Activated CD4-positive, CD25-positive, alpha-beta regulatory T cell treated with anti-CD3 and anti-CD28 coated beads, Interleukin-2, amount 50 U/mL, for 16 hours (primary cell): ENCODE results near the gene MATN1.

Source experiments
- DNase-seq: peaks from one replicate; pipeline ENCODE4 v3.0.0-alpha.2; 2020; ENCODE audit warnings: low read depth, low spot score

Gene MATN1

GRCh38 chr1:30719406-30720270 lies 3.7 kb downstream of the MATN1 start:
- no peak for DNase-seq

DNA sequence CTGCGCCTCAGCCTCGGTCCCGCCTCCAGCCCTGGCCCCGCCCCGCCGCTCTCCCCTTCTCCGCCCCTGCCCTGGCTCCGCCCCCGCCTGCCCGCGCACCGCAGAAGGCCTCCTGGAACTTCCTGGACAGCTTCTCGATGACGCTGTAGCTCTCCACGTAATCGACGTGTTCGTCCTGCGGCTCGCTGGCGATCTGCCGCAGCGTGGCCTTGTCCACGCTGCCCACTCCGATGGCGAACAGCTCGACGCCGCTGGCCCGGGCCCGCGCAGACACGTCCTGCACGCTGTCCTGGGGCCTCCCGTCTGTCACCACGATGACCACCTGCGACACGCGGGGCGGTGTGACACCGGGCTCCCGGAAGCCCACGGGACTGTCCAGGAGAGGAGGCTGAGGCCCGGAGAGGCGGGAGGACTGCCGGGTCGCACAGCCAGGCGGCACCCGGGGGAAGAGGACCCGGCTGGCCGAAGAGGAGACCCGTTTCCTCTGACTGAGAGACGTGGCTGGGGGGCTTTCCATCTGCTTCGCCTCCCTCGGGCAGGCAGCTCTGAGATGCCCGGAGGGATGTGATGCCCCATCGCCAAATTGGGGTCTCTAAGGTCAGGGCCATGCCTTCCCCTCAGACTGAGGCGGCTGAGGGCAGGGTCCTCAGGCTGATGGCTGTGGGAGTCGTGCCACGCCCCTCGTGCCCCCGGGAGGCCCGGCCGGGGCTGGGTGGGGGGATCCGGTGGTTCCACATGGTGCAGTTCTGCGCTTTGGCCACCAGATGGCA lies 4.6 kb downstream of the MATN1 start:
- DNase-seq, result peak; percentile 76

DNA sequence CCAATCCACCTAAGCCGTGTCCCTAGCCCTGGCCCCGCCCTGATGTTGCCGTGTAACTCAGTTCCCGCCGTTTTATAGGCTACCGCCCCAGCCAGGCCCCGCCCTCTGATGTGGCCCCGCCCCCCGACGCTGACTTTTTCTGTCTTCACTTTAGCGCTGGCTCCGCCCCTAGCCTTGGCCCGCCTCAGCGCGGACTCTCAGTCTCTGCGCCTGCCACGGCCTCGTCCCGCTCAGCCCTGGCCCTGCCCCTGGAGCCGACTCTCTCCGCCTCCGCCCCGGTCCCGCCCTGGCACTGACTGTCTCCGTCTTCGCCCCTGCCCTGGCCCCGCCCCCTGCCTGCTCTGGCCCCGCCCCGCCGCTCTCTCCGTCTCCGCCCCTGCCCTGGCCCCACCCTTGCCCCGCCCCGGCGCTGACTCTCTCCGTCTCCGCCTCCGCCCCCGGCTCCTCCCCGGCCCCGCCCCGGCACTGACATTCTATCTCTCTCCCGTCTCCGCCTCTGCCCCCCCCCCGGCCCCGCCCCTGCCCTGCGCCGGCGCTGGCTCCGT lies 5.2 kb downstream of the MATN1 start:
- peak; percentile 98 for DNase-seq

DNA sequence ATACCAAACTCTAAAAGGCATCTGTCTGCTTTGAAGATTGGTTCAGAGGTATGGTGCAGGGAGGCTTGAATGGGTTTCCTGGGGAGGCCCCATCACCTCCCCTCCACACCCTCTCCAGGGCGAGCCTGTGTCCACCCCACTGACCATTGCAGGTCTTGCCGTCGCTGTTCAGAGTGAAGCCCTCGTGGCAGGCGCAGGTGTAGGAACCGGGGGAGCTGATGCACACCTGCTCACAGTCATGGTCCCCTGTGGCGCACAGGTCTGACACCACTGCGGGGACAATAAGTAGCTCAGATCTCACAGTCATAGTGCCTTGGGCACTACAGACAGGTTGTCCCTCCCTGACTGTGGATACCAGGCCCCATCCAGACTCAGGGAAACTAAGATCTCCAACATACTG lies 6.7 kb downstream of the MATN1 start:
- no peak for DNase-seq

DNA sequence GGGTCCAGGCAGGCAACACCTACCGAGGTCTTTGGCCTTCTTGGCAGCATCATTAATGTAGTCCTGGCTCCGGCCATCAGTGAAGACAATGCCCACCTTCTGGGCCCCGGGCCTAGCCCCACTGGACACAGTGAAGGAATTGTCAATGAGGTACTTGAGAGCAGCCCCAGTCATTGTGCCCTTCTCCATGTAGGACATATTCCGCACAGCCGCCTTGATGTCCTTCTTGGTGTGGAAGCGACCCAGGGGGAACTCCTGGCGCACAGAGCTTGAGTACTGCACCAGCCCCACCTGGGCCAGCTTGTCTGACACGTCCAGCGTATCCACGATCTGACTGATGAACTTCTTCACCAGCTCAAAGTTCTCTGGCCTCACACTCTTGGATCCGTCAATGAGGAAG lies 7.5 kb downstream of the MATN1 start:
- no peak for DNase-seq

GRCh38 chr1:30715216-30715615 lies 8.2 kb downstream of the MATN1 start:
- DNase-seq, result no peak

GRCh38 chr1:30714536-30715090 lies 8.8 kb downstream of the MATN1 start:
- DNase-seq, result no peak

DNA sequence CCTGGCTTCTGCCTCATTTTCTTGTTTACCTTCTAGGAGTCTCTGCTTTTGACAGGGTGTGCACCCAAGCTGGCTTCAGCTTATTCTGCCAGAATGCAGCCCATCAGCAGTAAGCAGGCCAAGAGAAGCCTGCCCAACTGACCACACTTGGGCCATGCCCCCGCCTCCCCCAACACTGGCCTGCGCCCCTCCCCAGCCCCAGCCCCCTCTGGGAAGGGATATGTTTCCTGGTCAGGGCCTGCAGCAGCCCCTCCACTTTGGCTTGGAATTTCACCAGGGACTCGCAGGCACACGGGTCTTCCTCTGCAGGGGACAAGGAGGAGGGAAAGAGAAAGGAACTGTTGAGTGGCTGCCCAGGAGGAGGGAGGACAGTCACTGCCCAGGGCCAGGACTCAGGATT lies 9.4 kb downstream of the MATN1 start:
- DNase-seq, result no peak

GRCh38 chr1:30713311-30713710 lies 10.1 kb downstream of the MATN1 start:
- no peak for DNase-seq

- no peak for DNase-seq
Observed at GRCh38 chr1:30712583-30712982, 10.8 kb downstream of the MATN1 start.

- DNase-seq, result no peak
Observed at GRCh38 chr1:30710407-30710806, 13.0 kb downstream of the MATN1 start.

DNA sequence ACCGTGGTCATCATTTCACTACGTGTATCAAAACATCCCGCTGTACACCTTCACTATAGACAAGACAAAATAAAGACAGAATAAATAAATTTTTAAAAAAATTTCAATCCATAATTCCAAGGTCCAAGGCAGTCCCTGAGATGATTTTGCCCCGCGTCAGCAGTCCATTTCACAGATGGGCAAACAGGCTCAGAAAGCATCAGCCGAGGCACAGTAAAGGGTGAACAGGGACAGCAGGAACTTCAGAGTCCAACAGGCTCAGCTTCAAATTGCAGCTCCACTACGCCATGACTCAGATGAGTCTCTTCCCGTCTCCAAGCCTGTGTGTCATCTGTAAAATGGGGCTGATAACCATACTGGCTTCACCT lies 15.0 kb downstream of the MATN1 start:
- DNase-seq, result no peak

DNA sequence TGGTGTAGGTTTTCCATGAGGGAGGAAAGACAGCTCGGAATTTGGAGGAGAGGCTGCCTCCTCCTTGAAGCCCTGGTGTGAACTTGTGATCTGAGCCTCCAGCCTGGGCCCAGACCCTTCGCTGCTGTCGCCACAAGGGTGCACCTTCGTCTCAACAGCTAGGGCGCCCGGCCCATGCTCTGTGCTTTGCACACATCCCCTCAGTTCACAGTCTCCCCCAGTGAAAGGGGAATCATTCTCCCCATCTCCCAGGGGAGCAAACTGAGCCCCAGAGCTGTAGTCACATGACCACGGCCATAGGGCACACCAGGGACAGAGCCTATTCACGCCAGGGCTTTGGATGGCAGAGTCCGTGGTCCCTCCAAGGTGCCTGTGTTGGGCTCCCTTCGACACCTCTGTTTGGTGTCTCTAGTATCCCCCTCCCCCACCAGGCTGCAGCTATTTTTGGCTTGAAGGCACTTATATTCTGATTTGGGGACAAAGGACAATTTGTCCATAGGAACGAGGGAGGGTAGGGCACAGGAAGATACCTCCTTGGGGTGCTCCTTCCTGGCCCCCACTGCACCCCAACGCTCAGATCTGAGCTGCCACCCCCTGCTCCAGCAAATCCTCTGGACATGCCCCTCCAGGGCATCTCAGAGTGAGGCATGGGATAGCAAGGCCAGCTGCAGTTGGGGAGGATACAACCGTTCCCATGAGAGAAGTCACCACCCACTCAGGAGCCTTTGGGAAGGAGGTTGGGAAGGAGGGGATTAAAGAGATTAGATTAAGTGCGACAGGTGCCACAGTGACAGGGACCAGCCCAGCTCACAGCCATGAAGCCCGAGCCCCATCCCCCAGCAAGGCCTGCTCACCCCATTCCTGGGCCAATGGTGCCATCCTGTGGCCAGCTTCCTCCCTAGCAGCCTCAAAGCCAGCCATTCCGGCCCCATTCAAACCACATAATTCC lies 15.7 kb downstream of the MATN1 start:
- DNase-seq, result no peak

DNA sequence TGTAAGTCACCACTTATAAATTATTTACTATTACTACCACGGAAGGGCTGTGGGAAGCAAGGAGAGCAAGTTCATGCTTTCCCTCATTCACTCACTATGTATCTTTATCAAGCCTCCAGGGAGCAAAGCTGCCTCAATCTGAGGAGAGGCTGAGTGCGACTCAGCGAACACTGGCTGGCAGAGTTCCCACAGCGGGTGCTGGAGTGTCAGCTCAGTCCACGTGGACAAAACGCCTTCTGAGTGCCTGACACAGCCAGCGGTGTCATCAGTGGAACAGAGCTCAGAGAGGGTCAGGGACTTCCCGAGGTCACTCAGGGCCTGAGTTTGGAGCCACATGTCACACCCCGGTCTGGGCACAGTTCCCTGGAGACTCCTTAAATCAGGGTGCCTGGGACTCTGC lies 16.9 kb downstream of the MATN1 start:
- no peak for DNase-seq

DNA sequence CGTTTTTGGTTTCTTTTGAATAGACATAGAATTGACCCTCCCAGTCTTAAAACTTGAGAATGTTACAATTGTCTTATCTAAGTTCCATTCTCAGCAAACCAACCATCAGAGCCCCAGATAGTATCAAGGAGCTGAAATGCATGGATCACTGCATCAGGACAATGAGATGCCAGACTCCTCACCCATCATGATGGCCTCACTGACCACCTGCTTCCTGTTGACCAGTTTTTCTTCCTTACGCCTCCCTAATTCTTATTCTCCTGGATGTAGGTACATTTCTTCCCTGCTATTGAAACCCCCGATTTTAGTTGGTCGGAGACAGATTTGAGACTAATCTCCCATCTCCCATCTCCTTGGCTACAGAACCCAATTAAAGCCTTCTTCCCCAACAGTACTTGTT lies 17.7 kb downstream of the MATN1 start:
- DNase-seq, result no peak

DNA sequence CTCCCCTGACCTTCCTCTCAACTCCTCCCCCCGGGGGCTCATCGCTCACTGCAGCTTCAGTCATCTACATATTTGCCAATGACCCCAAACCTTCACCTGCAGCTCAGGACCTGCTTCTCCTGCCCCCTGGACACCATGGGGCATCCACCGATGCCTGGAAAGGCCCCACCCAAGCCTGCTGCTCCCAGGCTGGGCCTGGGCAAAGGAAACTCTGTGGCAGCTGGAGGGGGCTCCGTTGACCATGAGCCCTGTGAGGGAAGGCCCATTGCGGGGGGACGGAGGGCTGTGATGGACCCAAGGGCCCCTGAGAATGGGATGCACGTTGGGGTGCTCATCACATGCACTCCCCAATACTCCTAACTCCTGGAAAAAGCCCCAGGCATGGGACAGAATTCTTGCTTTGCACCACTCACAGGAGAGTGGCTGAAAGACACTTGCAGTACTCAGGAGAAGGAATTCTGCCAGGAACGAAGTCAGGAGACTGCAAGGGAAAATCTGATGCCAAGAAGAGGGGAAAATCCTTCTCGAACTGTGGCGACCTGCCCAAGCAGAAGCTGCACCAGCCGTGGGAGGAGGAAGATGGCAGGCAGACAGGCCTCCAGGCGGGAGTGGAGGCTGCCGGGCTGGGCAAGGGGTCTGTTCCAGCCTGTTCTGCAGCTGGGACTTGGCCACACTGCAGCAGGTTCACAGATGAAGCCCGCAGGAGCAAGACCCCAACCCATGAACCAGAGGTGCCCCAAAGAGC lies 18.4 kb downstream of the MATN1 start:
- no peak for DNase-seq

DNA sequence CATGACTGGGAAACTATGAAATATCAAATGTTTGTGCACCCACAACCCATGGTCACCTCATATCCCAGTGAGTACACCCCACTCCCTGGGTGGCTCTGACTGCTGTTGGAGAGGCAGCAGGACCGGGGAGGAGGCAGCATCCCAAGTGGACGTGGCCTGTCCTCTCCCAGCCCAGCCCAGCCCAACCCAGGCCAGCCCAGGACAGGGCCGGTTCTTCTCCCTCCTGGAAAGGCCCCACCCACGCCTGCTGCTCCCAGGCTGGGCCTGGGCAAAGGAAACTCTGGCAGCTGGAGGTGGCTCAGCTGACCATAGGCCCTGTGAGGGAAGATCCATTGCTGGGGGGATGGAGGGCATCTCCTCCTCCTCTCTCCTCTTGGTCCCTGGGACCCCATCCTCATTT lies 19.1 kb downstream of the MATN1 start:
- DNase-seq, result no peak

DNA sequence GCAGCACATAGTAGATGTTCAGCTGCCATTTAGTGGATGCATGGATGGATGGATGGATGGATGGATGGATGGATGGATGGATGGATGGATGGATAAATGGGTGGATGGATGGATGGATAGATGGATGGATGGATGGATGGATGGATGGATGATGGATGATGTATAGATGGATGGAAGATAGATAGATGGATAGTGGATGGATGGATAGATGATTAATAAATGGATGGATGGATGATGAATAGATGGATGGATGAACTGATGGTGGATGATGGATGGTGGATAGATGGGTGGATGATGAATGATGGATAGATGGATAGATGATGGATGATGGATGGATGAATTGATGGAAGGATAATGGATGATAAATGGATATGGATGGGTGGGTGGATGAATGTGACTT lies 20.6 kb downstream of the MATN1 start:
- no peak for DNase-seq

- no peak for DNase-seq
Observed at GRCh38 chr1:30701258-30701633, 22.1 kb downstream of the MATN1 start.

- DNase-seq, result no peak
Observed at GRCh38 chr1:30700528-30701257, 22.7 kb downstream of the MATN1 start.
